GM23338 (cell line): ENCODE data around the gene HHATL. TPM values are rescaled to one million over a fixed set of nuclear protein-coding genes. Genes with fewer than 3 reads are reported as not detected.

Experiments
- ATAC-seq: fragments of 200-7000 bp; cut with Tn5 transposase; 3 replicates; pipeline ENCODE4 v1.9.1; 2020
- DNase-seq: peaks from one replicate; pipeline ENCODE4 v3.0.0-alpha.2; 2015; ENCODE audit warnings: low spot score
- H2AFZ ChIP-seq: fragments of 200-600 bp; sonication (generic); 2 replicates; pipeline ENCODE4 v1.8.0; 2016; ENCODE audit warnings: antibody characterized with exemption, mild to moderate bottlenecking, moderate library complexity
- H3F3A ChIP-seq: fragments of 200-600 bp; sonication (generic); replicated peaks from 2 replicates; pipeline ENCODE4 v1.8.0; 2017; ENCODE audit warnings: antibody characterized with exemption, mixed run types, low read depth
- H3K27ac ChIP-seq: fragments of 200-600 bp; sonication (generic); 2 replicates; pipeline ENCODE4 v1.6.1; 2016; ENCODE audit warnings: low read depth
- H3K27me3 ChIP-seq: fragments of 200-600 bp; sonication (generic); 2 replicates; pipeline ENCODE4 v1.8.0; 2016; ENCODE audit warnings: mild to moderate bottlenecking, mixed run types, moderate library complexity; ENCODE audit not compliant: insufficient read depth
- H3K36me3 ChIP-seq: fragments of 200-600 bp; sonication (generic); 2 replicates; pipeline ENCODE4 v1.8.0; 2016; ENCODE audit warnings: mild to moderate bottlenecking; ENCODE audit not compliant: insufficient read depth
- H3K4me1 ChIP-seq: fragments of 200-600 bp; sonication (generic); 2 replicates; pipeline ENCODE4 v1.8.0; 2016; ENCODE audit warnings: mild to moderate bottlenecking, moderate library complexity; ENCODE audit not compliant: insufficient read depth
- H3K4me2 ChIP-seq: fragments of 200-600 bp; sonication (generic); 2 replicates; pipeline ENCODE4 v1.7.1; 2017; ENCODE audit warnings: mixed run types
- H3K4me3 ChIP-seq: fragments of 200-600 bp; sonication (generic); 2 replicates; pipeline ENCODE4 v1.6.1; 2016; ENCODE audit warnings: mixed run types
- H3K79me2 ChIP-seq: fragments of 200-600 bp; sonication (generic); replicated peaks from 2 replicates; pipeline ENCODE4 v1.8.0; 2017; ENCODE audit warnings: mild to moderate bottlenecking; ENCODE audit not compliant: insufficient read depth
- H3K9me2 ChIP-seq: fragments of 200-600 bp; sonication (generic); 2 replicates; pipeline ENCODE4 v1.8.0; 2017; ENCODE audit not compliant: insufficient read depth
- H4K20me1 ChIP-seq: fragments of 200-600 bp; sonication (generic); replicated peaks from 2 replicates; pipeline ENCODE4 v1.8.0; 2017; ENCODE audit warnings: mild to moderate bottlenecking; ENCODE audit not compliant: insufficient read depth
- H3K27ac Mint-ChIP-seq: 2 replicates; pipeline ENCODE4 v1.8.0; 2020; ENCODE audit warnings: inconsistent platforms, mild to moderate bottlenecking, moderate library complexity, mixed read lengths
- H3K27me3 Mint-ChIP-seq: 3 replicates; pipeline ENCODE4 v1.8.0; 2022; ENCODE audit warnings: low read depth, mild to moderate bottlenecking, moderate library complexity, mixed read lengths, inconsistent platforms; ENCODE audit not compliant: insufficient read depth, poor library complexity
- H3K36me3 Mint-ChIP-seq: 3 replicates; pipeline ENCODE4 v1.8.0; 2021; ENCODE audit warnings: low read depth, mild to moderate bottlenecking, inconsistent platforms, moderate library complexity, mixed read lengths
- H3K4me1 Mint-ChIP-seq: 3 replicates; pipeline ENCODE4 v1.8.0; 2020; ENCODE audit warnings: mild to moderate bottlenecking, inconsistent platforms, mixed read lengths
- H3K4me3 Mint-ChIP-seq: 3 replicates; pipeline ENCODE4 v1.8.0; 2021; ENCODE audit warnings: moderate library complexity, mild to moderate bottlenecking, inconsistent platforms, mixed read lengths
- H3K9me3 Mint-ChIP-seq: 3 replicates; pipeline ENCODE4 v1.8.0; 2020; ENCODE audit warnings: moderate library complexity, mild to moderate bottlenecking, inconsistent platforms, mixed read lengths
- CREB1 ChIP-seq: fragments of 250-450 bp; sonication (Bioruptor Pico); IDR thresholded peaks from 2 replicates; pipeline ENCODE4 v1.5.0; 2020; ENCODE audit warnings: low read depth, mild to moderate bottlenecking, moderate library complexity
- ETS1 ChIP-seq: IDR thresholded peaks from 2 replicates; pipeline ENCODE4 v1.6.1; 2016; ENCODE audit warnings: antibody characterized with exemption
- EZH2phosphoT487 ChIP-seq: fragments of 200-600 bp; sonication (generic); IDR thresholded peaks from one replicate; pipeline ENCODE4 v1.8.1; 2018; ENCODE audit warnings: antibody characterized with exemption; ENCODE audit not compliant: unreplicated experiment
- STAT1 ChIP-seq: IDR thresholded peaks from one replicate; pipeline ENCODE4 v1.6.1; 2016; ENCODE audit warnings: antibody characterized with exemption; ENCODE audit not compliant: unreplicated experiment
- polyA plus RNA-seq: library from polyadenylated mRNA; unstranded; fragments of >200 nt; fragmentation: Nextera tagmentation; extraction: Ambion mirVana; gene quantifications from 2 replicates; pipeline ENCODE4 v1.2.1, GENCODE V29; 2016
- total RNA-seq: library from RNA; depleted of rRNA; stranded (reverse); fragments of >200 nt; shearing (Covaris generic); gene quantifications from 2 replicates; pipeline ENCODE4 v1.2.3, GENCODE V29; 2014
- TF ChIP-seq, protein P1 (sequence below), 2 experiments: fragments of 200-600 bp in 1 of 2; sonication (generic) in 1 of 2; conservative IDR thresholded peaks; 2 replicates each; pipeline versions ENCODE4 v1.5.1 to v1.6.1; 2016 to 2017; ENCODE audit warnings: antibody characterized with exemption in 2 of 2, low read depth in 2 of 2, mild to moderate bottlenecking in 2 of 2, moderate library complexity in 1 of 2

Gene HHATL
- total and polyA plus RNA-seq, 2 experiments from 2014 or later, result not detected

- Mint-ChIP-seq H3K27ac (no peak overlapping the region), H3K27me3 (peaks cover 4% of the 10 kb centered on the region), H3K4me3 (no peak overlapping the region), H3K4me1 (0 out of 3 replicates have a peak, but pooled peaks cover 3% of the 10 kb centered on the region), H3K9me3 (no peaks in the 10 kb centered on the region), H3K36me3 (peaks cover 5% of the 10 kb centered on the region; the same call in 2 of the 3 replicates)
- TF ChIP-seq CREB1 (CRISPR knock-in tag) (no peak), EZH2phosphoT487 (no peak)
- Histone ChIP-seq H3F3A (no peaks in the 10 kb centered on the region), H3K79me2 (no peaks in the 10 kb centered on the region), H3K27me3 (no peaks in the 10 kb centered on the region), H4K20me1 (no peaks in the 10 kb centered on the region), H3K4me3 (no peak overlapping the region), H3K36me3 (no peaks in the 10 kb centered on the region), H3K4me2 (no peak overlapping the region), H3K9me2 (no peaks in the 10 kb centered on the region), H2AFZ (no peak overlapping the region), H3K27ac (no peak overlapping the region), H3K4me1 (no peaks in the 10 kb centered on the region)
- DNase-seq (no peak), ATAC-seq (no peak)
These were observed 41.0 kb downstream of the HHATL start for GRCh38 chr3:42661593-42662022.

DNA sequence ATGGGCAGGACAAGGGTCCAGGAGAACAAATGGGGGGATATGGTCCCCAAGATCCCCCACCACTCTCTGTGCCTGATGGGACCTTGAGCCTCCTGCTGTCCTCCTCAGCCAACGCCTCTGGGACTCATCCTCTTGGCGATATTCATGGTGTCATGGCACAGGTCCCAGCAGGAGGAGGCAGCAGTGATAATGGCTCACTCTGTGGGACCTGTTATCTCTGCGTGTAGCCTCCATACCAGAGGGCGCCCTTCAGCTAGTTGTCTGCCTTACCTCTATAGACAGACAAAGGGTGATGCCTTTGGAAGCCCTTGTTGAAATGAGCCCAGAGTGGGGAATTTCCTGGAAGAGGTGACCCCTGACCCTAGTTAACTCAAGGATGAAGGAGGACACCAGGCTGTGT is 41.7 kb downstream of the HHATL start:
- Histone ChIP-seq H3F3A (no peaks in the 10 kb centered on the region), H3K4me1 (no peaks in the 10 kb centered on the region; the same call in 1 of the 2 replicates), H4K20me1 (no peaks in the 10 kb centered on the region), H3K79me2 (no peaks in the 10 kb centered on the region), H3K27me3 (no peaks in the 10 kb centered on the region), H3K36me3 (no peaks in the 10 kb centered on the region), H2AFZ (no peak overlapping the region), H3K27ac (no peak overlapping the region), H3K4me2 (no peak overlapping the region), H3K4me3 (no peak overlapping the region), H3K9me2 (no peaks in the 10 kb centered on the region)
- peaks cover 5% of the 10 kb centered on the region; the same call in 2 of the 3 replicates for H3K36me3 Mint-ChIP-seq
- ATAC-seq (peak; percentile 48), DNase-seq (peak; percentile 51)
- no peaks in the 10 kb centered on the region for H3K9me3 Mint-ChIP-seq
- TF ChIP-seq ETS1, result no peak
- TF ChIP-seq, protein P1, sequence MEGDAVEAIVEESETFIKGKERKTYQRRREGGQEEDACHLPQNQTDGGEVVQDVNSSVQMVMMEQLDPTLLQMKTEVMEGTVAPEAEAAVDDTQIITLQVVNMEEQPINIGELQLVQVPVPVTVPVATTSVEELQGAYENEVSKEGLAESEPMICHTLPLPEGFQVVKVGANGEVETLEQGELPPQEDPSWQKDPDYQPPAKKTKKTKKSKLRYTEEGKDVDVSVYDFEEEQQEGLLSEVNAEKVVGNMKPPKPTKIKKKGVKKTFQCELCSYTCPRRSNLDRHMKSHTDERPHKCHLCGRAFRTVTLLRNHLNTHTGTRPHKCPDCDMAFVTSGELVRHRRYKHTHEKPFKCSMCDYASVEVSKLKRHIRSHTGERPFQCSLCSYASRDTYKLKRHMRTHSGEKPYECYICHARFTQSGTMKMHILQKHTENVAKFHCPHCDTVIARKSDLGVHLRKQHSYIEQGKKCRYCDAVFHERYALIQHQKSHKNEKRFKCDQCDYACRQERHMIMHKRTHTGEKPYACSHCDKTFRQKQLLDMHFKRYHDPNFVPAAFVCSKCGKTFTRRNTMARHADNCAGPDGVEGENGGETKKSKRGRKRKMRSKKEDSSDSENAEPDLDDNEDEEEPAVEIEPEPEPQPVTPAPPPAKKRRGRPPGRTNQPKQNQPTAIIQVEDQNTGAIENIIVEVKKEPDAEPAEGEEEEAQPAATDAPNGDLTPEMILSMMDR (conservative IDR thresholded peaks at IDR 0.05; ENCODE audit: low read depth in 2 of 2), result peak; percentile 20 to 70
- H3K4me3 Mint-ChIP-seq, result no peak overlapping the region
- H3K27me3 Mint-ChIP-seq, result peaks cover 4% of the 10 kb centered on the region
- H3K27ac Mint-ChIP-seq, result no peak overlapping the region
- H3K4me1 Mint-ChIP-seq, result peaks cover 9% of the 10 kb centered on the region; the same call in 1 of the 3 replicates

- Histone ChIP-seq H3K27ac (no peak overlapping the region), H3K4me2 (no peak overlapping the region), H3K27me3 (no peaks in the 10 kb centered on the region), H3K9me2 (no peaks in the 10 kb centered on the region), H3K4me3 (no peak overlapping the region), H4K20me1 (no peaks in the 10 kb centered on the region), H3F3A (no peaks in the 10 kb centered on the region), H3K36me3 (no peaks in the 10 kb centered on the region), H3K4me1 (peaks cover 4% of the 10 kb centered on the region), H3K79me2 (no peaks in the 10 kb centered on the region), H2AFZ (no peak overlapping the region)
- Mint-ChIP-seq H3K36me3 (peaks cover 5% of the 10 kb centered on the region; the same call in 2 of the 3 replicates), H3K27ac (no peak overlapping the region), H3K4me1 (peaks cover 12% of the 10 kb centered on the region; the same call in 1 of the 3 replicates), H3K4me3 (no peak overlapping the region), H3K9me3 (no peaks in the 10 kb centered on the region), H3K27me3 (peaks cover 4% of the 10 kb centered on the region)
- no peak for TF ChIP-seq STAT1
- TF ChIP-seq, protein P1 (conservative IDR thresholded peaks at IDR 0.05; ENCODE audit: low read depth in 2 of 2), result no peak
- TF ChIP-seq ETS1, result no peak
- ATAC-seq (no peak), DNase-seq (no peak)
These were observed 42.4 kb downstream of the HHATL start for GRCh38 chr3:42660131-42660715.
